ENCODE results near the gene NFYC. TPM values are rescaled to one million over a fixed set of nuclear protein-coding genes. Genes with fewer than 3 reads are reported as not detected.
"Not testable (repeated sequence)": the region's sequence is repeated elsewhere in the genome, so short reads cannot be mapped to it uniquely, and the experiment has no call there.

The NFYC gene
- total and polyA plus RNA-seq, 8 donors = 23.3 to 76.4 (median 40.9) TPM

DNA sequence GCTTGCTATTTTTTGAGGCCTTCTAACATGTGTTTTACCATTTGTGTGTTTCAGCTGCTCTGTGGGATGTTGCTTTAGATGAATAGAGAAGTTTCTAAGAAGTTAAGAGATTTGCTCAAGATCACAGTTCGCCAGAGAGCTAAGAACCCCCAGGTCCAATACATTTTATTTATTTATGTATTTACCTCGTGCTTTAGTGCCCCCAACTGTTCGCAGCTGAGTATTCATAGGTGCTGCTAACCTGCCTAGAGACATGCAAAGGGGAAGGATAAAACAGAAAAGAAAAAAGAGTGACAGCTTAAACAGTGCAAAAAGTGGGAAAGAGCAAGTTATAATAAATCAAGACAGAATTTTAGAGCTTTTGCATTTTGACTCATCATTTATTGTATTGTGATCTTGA is 31.1 kb downstream of the NFYC start:
- peak overlapping the region in 1 of 5 donors; percentile 26 for H3K27ac ChIP-seq
- peaks cover 36 to 87% (median 60%) of the 10 kb centered on the region in 4 donors for H3K4me1 ChIP-seq
- WGBS, 5 donors = 72 to 83% (median 74%) methylated on average over 3 of the region's 3 CpGs
- no peak overlapping the region for H3K4me3 ChIP-seq
- no peaks in the 10 kb centered on the region for H3K9me3 ChIP-seq
- DNase-seq = no peak
- no peaks in the 10 kb centered on the region for H3K36me3 ChIP-seq
- no peaks in the 10 kb centered on the region for H3K27me3 ChIP-seq
- intact Hi-C loops (cut with DNase I; ENCODE audit: low total_unique reads) = no loop called here
- TF ChIP-seq EP300 (IDR thresholded peaks at IDR 0.05) = no peak

DNA sequence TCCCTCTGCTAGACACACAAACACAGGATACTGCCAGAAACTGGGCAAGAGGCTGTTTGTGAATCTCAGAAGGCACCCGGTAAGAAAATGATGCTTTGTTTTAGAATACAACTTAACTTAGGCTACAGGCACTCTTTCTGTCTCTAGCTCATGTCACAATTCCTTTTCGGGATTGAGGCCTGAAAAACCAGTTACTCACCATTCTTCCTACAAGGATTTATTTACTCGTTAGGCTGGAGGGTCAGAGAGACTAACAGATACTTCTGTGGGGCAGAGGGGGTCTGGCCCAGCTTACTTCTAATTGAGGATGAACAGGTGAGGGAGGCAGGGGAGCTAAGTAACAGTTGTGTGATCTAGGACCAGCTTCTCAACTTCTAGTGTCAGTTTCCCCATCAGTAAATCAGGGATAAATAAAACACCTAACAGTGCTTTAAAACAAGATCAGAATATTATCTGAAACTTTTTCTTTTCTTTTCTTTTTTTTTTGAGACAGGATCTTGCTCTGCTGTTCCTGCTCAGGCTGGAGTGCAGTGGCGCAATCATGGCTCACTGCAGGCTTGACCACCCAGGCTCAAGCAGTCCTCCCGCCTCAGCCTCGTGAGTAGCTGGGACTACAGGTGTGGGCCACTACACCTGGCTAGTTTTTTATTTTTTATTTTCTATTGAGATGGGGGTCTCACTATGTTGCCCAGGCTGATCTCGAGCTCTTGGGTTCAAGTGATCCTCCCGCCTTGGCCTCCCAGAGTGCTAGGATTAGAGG is 31.9 kb downstream of the NFYC start:
- no peaks in the 10 kb centered on the region for H3K9me3 ChIP-seq
- intact Hi-C loops (cut with DNase I; ENCODE audit: low total_unique reads) = no loop called here
- no peaks in the 10 kb centered on the region for H3K36me3 ChIP-seq
- no peaks in the 10 kb centered on the region for H3K27me3 ChIP-seq
- WGBS, 5 donors = 69 to 78% (median 73%) methylated on average over 8 of the region's 8 CpGs
- peak in 1 of 2 donors; percentile 19 for DNase-seq
- H3K4me3 ChIP-seq = no peak overlapping the region
- peak overlapping the region in 1 of 5 donors; percentile 26 for H3K27ac ChIP-seq
- no peak for TF ChIP-seq POLR2A (IDR thresholded peaks at IDR 0.05)
- TF ChIP-seq POLR2AphosphoS5 (IDR thresholded peaks at IDR 0.05) = no peak
- TF ChIP-seq EP300 (IDR thresholded peaks at IDR 0.05) = no peak
- TF ChIP-seq, protein P1, sequence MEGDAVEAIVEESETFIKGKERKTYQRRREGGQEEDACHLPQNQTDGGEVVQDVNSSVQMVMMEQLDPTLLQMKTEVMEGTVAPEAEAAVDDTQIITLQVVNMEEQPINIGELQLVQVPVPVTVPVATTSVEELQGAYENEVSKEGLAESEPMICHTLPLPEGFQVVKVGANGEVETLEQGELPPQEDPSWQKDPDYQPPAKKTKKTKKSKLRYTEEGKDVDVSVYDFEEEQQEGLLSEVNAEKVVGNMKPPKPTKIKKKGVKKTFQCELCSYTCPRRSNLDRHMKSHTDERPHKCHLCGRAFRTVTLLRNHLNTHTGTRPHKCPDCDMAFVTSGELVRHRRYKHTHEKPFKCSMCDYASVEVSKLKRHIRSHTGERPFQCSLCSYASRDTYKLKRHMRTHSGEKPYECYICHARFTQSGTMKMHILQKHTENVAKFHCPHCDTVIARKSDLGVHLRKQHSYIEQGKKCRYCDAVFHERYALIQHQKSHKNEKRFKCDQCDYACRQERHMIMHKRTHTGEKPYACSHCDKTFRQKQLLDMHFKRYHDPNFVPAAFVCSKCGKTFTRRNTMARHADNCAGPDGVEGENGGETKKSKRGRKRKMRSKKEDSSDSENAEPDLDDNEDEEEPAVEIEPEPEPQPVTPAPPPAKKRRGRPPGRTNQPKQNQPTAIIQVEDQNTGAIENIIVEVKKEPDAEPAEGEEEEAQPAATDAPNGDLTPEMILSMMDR (IDR thresholded peaks at IDR 0.05) = no peak
- H3K4me1 ChIP-seq = peaks cover 29 to 81% (median 55%) of the 10 kb centered on the region in 4 donors

DNA sequence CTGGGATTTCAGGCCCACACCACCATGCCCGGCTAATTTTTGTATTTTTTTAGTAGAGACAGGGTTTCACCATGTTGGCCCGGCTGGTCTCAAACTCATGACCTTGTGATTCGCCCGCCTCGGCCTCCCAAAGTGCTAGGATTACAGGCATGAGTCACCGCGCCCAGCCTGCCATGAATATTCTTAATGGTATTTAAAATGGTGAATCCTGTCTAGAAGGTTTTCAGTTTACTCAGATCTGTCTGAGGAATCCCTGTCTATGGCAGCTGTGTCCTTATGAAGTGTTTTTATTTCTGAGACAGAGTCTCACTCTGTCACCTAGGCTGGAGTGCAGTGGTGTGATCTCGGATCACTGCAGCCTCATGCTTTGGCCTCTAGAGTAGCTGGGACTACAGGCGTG is 36.2 kb downstream of the NFYC start:
- H3K27ac ChIP-seq; H3K36me3 ChIP-seq; H3K9me3 ChIP-seq; H3K27me3 ChIP-seq; intact Hi-C loops (cut with DNase I; ENCODE audit: low total_unique reads); H3K4me3 ChIP-seq; DNase-seq: not testable (repeated sequence)
- WGBS, 5 donors = 92 to 97% (median 94%) methylated on average over 9 of the region's 9 CpGs
- H3K4me1 ChIP-seq = peaks cover 9 to 76% (median 36%) of the 10 kb centered on the region in 4 donors

DNA sequence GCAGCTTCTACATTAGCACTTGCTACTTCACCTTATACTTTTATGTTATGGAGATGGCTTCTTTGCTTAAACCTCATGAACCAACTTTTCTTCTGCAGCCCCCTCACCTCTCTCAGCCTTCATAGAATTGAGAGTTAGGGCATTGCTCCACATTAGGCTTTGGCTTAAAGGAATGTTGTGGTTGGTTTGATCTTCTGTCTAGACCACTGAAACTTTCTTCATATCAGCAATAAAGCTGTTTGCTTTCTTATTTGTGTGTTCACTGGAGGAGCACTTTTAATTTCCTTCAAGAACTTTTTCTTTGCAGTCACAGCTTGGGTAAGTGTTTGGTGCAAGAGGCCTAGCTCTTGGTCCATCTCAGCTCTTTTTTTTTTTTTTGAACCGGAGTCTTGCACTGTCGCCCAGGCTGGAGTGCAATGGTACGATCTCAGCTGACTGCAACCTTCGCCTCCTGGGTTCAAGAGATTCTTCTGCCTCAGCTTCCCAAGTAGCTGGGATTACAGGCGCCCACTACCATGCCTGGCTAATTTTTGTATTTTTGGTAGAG is 37.9 kb downstream of the NFYC start:
- H3K27me3 ChIP-seq; H3K9me3 ChIP-seq; DNase-seq; intact Hi-C loops (cut with DNase I; ENCODE audit: low total_unique reads); H3K36me3 ChIP-seq; H3K4me3 ChIP-seq; H3K27ac ChIP-seq: not testable (repeated sequence)
- peaks cover 0 to 62% (median 29%) of the 10 kb centered on the region in 4 donors for H3K4me1 ChIP-seq
- whole genome bisulfite sequencing, 5 donors = 91 to 96% (median 95%) methylated on average over 5 of the region's 5 CpGs

DNA sequence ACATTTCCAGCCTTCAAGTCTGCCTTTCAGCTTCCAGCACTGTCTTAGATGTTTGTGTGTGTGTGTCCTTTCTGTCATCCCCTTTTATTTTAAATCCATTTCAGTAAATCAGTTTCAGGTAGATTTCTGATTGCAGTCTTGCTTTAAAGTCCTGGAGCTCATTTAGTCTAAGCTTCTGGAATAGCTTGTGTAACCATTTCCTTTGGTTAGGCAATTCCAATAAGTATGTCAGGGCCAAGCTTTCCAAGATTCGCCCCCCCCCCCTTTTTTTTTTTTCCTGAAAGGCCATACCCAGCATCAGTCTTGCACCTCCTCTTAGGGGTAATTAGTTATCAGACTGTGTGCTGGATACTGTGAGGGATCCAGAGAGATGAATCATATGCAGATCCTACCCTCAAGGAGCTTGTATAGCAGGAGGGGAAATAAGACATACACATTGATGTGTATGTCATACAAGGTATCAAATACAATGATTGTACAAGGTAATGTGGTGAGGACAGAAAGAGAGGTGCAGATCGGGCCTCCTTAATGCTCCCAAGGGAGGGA is 41.3 kb downstream of the NFYC start:
- Histone ChIP-seq H3K36me3 (no peaks in the 10 kb centered on the region), H3K4me3 (no peak overlapping the region), H3K27ac (no peak overlapping the region), H3K27me3 (no peaks in the 10 kb centered on the region), H3K9me3 (no peaks in the 10 kb centered on the region), H3K4me1 (peaks cover 0 to 60% (median 32%) of the 10 kb centered on the region in 4 donors)
- no peak for DNase-seq
- intact Hi-C loops (cut with DNase I; ENCODE audit: low total_unique reads) = no loop called here
- WGBS, 5 donors = 75 to 92% (median 85%) methylated on average over 2 of the region's 2 CpGs
- no peak for TF ChIP-seq POLR2AphosphoS5 (IDR thresholded peaks at IDR 0.05)
- TF ChIP-seq EP300 (IDR thresholded peaks at IDR 0.05) = no peak
- TF ChIP-seq, protein P1 (IDR thresholded peaks at IDR 0.05) = no peak
- TF ChIP-seq POLR2A (IDR thresholded peaks at IDR 0.05) = no peak

Data from stomach (tissue), 9 donors.